H9 (cell line): ENCODE data around the gene CSNK1A1. TPM values are rescaled to one million over a fixed set of nuclear protein-coding genes. Genes with fewer than 3 reads are reported as not detected.

Experiments used
- DNase-seq: peaks from one replicate; pipeline ENCODE4 v3.0.0-alpha.2; 2017
- H2AFZ ChIP-seq: one replicate; pipeline ENCODE4 v1.6.1; 2013; ENCODE audit warnings: mild to moderate bottlenecking, low read length, control low read depth, moderate library complexity
- H2AK5ac ChIP-seq: 2 replicates; pipeline ENCODE4 v1.6.1; 2013; ENCODE audit warnings: low read length, control low read depth, mixed read lengths; ENCODE audit not compliant: insufficient read length
- H2BK120ac ChIP-seq: one replicate; pipeline ENCODE4 v1.6.1; 2013; ENCODE audit warnings: low read depth, mild to moderate bottlenecking, low read length, control low read depth, inconsistent platforms; ENCODE audit not compliant: poor library complexity, severe bottlenecking
- H2BK12ac ChIP-seq: 2 replicates; pipeline ENCODE4 v1.6.1; 2013; ENCODE audit warnings: low read length, control low read depth, mixed read lengths, low read depth; ENCODE audit not compliant: insufficient read length
- H2BK15ac ChIP-seq: 2 replicates; pipeline ENCODE4 v1.6.1; 2013; ENCODE audit warnings: low read depth, low read length, control low read depth
- H2BK20ac ChIP-seq: one replicate; pipeline ENCODE4 v1.6.1; 2013; ENCODE audit warnings: low read depth, mild to moderate bottlenecking, low read length, control low read depth, inconsistent platforms; ENCODE audit not compliant: poor library complexity, severe bottlenecking
- H2BK5ac ChIP-seq: 2 replicates; pipeline ENCODE4 v1.6.1; 2013; ENCODE audit warnings: low read length, control low read depth, mixed read lengths; ENCODE audit not compliant: insufficient read length
- H3K14ac ChIP-seq: 2 replicates; pipeline ENCODE4 v1.6.1; 2013; ENCODE audit warnings: low read length, control low read depth; ENCODE audit not compliant: insufficient read depth
- H3K18ac ChIP-seq: 2 replicates; pipeline ENCODE4 v1.6.1; 2013; ENCODE audit warnings: low read depth, mild to moderate bottlenecking, mixed read lengths, low read length, control low read depth; ENCODE audit not compliant: insufficient read length
- H3K23ac ChIP-seq: 2 replicates; pipeline ENCODE4 v1.6.1; 2013; ENCODE audit warnings: low read length, control low read depth, mixed read lengths, low read depth; ENCODE audit not compliant: insufficient read length
- H3K23me2 ChIP-seq: 2 replicates; pipeline ENCODE4 v1.6.1; 2013; ENCODE audit warnings: low read depth, mild to moderate bottlenecking, mixed read lengths, low read length, control low read depth; ENCODE audit not compliant: insufficient read length, poor library complexity, severe bottlenecking
- H3K27ac ChIP-seq: 2 replicates; pipeline ENCODE4 v1.5.1; 2013; ENCODE audit warnings: low read length, control low read depth, mixed read lengths, low read depth; ENCODE audit not compliant: insufficient read length
- H3K27me3 ChIP-seq: 2 replicates; pipeline ENCODE4 v1.6.1; 2013; ENCODE audit warnings: low read length, control low read depth, inconsistent platforms; ENCODE audit not compliant: insufficient read depth
- H3K4ac ChIP-seq: 2 replicates; pipeline ENCODE4 v1.6.1; 2013; ENCODE audit warnings: low read depth, mild to moderate bottlenecking, control low read depth, inconsistent platforms, low read length, moderate library complexity
- H3K4me1 ChIP-seq: 2 replicates; pipeline ENCODE4 v1.6.1; 2013; ENCODE audit warnings: low read length, control low read depth, inconsistent platforms; ENCODE audit not compliant: insufficient read depth
- H3K4me2 ChIP-seq: 2 replicates; pipeline ENCODE4 v1.6.1; 2013; ENCODE audit warnings: low read length, control low read depth, mixed read lengths; ENCODE audit not compliant: insufficient read length, insufficient read depth
- H3K56ac ChIP-seq: 2 replicates; pipeline ENCODE4 v1.6.1; 2013; ENCODE audit warnings: low read depth, mild to moderate bottlenecking, mixed read lengths, low read length, control low read depth; ENCODE audit not compliant: insufficient read length
- H3K79me1 ChIP-seq: 2 replicates; pipeline ENCODE4 v1.6.1; 2013; ENCODE audit warnings: low read depth, mild to moderate bottlenecking, moderate library complexity, low read length, control low read depth, inconsistent platforms; ENCODE audit not compliant: insufficient read depth, poor library complexity, severe bottlenecking
- H3K79me2 ChIP-seq: 2 replicates; pipeline ENCODE4 v1.6.1; 2013; ENCODE audit warnings: low read length, control low read depth, inconsistent platforms; ENCODE audit not compliant: insufficient read depth
- H3K9ac ChIP-seq: 2 replicates; pipeline ENCODE4 v1.6.1; 2013; ENCODE audit warnings: low read length, control low read depth, mixed read lengths; ENCODE audit not compliant: insufficient read length; ENCODE audit errors: extremely low read depth
- H3K9me3 ChIP-seq: one replicate; pipeline ENCODE4 v1.6.1; 2013; ENCODE audit warnings: low read depth, low read length, inconsistent platforms; ENCODE audit not compliant: control insufficient read depth
- H3T11ph ChIP-seq: one replicate; pipeline ENCODE4 v1.6.1; 2013; ENCODE audit warnings: mild to moderate bottlenecking, low read length, control low read depth, inconsistent platforms
- H4K20me1 ChIP-seq: one replicate; pipeline ENCODE4 v1.6.1; 2013; ENCODE audit not compliant: control insufficient read depth, insufficient read length, insufficient read depth
- H4K5ac ChIP-seq: 2 replicates; pipeline ENCODE4 v1.6.1; 2013; ENCODE audit warnings: low read depth, mild to moderate bottlenecking, mixed read lengths, low read length, control low read depth; ENCODE audit not compliant: insufficient read length
- H4K8ac ChIP-seq: replicated peaks from 2 replicates; pipeline ENCODE4 v1.6.1; 2013; ENCODE audit warnings: low read length, control low read depth, mixed read lengths, low read depth; ENCODE audit not compliant: insufficient read length
- H4K91ac ChIP-seq: 2 replicates; pipeline ENCODE4 v1.6.1; 2013; ENCODE audit warnings: low read depth, mild to moderate bottlenecking, moderate library complexity, mixed read lengths, low read length, control low read depth; ENCODE audit not compliant: insufficient read length
- H3K27ac Mint-ChIP-seq, 3 experiments: 2 replicates in 2 of 3; 3 replicates in 1 of 3; pipeline ENCODE4 v1.8.0; 2020 to 2021; ENCODE audit warnings: mixed read lengths in 3 of 3, mild to moderate bottlenecking in 1 of 3, moderate library complexity in 1 of 3
- H3K27me3 Mint-ChIP-seq: 2 replicates; pipeline ENCODE4 v1.8.0; 2021; ENCODE audit warnings: low read depth, mild to moderate bottlenecking, moderate library complexity, mixed read lengths
- H3K36me3 Mint-ChIP-seq, 3 experiments: 2 replicates in 2 of 3; 3 replicates in 1 of 3; pipeline ENCODE4 v1.8.0; 2020 to 2021; ENCODE audit warnings: low read depth in 3 of 3, mixed read lengths in 3 of 3; ENCODE audit not compliant: insufficient read depth in 1 of 3
- H3K4me1 Mint-ChIP-seq, 2 experiments: 2 replicates each; pipeline ENCODE4 v1.8.0; 2020; ENCODE audit warnings: mixed read lengths in 2 of 2
- H3K4me3 Mint-ChIP-seq, 2 experiments: 2 replicates in 1 of 2; 3 replicates in 1 of 2; pipeline ENCODE4 v1.8.0; 2020 to 2021; ENCODE audit warnings: mild to moderate bottlenecking in 2 of 2, mixed read lengths in 2 of 2, moderate library complexity in 1 of 2
- H3K9me3 Mint-ChIP-seq, 2 experiments: 2 replicates in 1 of 2; 3 replicates in 1 of 2; pipeline ENCODE4 v1.8.0; 2020; ENCODE audit warnings: mild to moderate bottlenecking in 2 of 2, mixed read lengths in 2 of 2, moderate library complexity in 1 of 2
- WGBS: extraction: QIAGEN DNeasy Blood & Tissue Kit; methylation state at CpG from one replicate; pipeline ENCODE4 v1.1.7; 2013; ENCODE audit warnings: missing lambda C conversion rate, low lambda C conversion rate, mixed read lengths; ENCODE audit not compliant: insufficient read length; ENCODE audit errors: extremely low coverage; 5-methylcytosine and 5-hydroxymethylcytosine counted together
- total RNA-seq: library from RNA; stranded (reverse); gene quantifications from 2 replicates; pipeline ENCODE4 v1.2.1, GENCODE V29; 2021
- TF ChIP-seq, protein P1 (sequence below): fragments of 200-600 bp; sonication (generic); conservative IDR thresholded peaks from 3 replicates; pipeline ENCODE4 v1.8.0; 2021; ENCODE audit warnings: antibody characterized with exemption, mild to moderate bottlenecking

The CSNK1A1 gene
- total RNA-seq, 1 experiment from 2014 or later = 310 TPM

- Histone ChIP-seq H3K4ac (no peak overlapping the region), H3K27ac (no peak overlapping the region), H2BK5ac (no peak overlapping the region), H2BK120ac (no peak overlapping the region), H3K23me2 (no peaks in the 10 kb centered on the region), H3K9me3 (no peaks in the 10 kb centered on the region), H3K4me1 (peaks cover 6% of the 10 kb centered on the region), H2AFZ (no peak overlapping the region), H2BK15ac (no peak overlapping the region), H3K27me3 (no peaks in the 10 kb centered on the region), H2AK5ac (no peak overlapping the region), H2BK20ac (no peak overlapping the region), H4K8ac (no peak overlapping the region), H3K79me1 (no peaks in the 10 kb centered on the region), H4K91ac (no peak overlapping the region), H3K4me2 (no peak overlapping the region), H4K5ac (no peak overlapping the region), H3T11ph (no peak overlapping the region), H3K18ac (no peak overlapping the region), H3K23ac (no peak overlapping the region), H3K56ac (no peak overlapping the region), H3K9ac (no peak overlapping the region), H2BK12ac (no peak overlapping the region), H3K14ac (no peak overlapping the region), H3K79me2 (no peaks in the 10 kb centered on the region), H4K20me1 (no peaks in the 10 kb centered on the region)
- no CpG with 5 or more reads among the region's 2 CpGs for WGBS
- no peak overlapping the region for H3K27ac Mint-ChIP-seq
- no peaks in the 10 kb centered on the region for H3K27me3 Mint-ChIP-seq
- H3K9me3 Mint-ChIP-seq = no peaks in the 10 kb centered on the region
- H3K4me1 Mint-ChIP-seq = peaks cover 20 to 28% of the 10 kb centered on the region in 2 experiments
- no peak overlapping the region; a peak in 1 of 5 replicates for H3K4me3 Mint-ChIP-seq
- TF ChIP-seq, protein P1, sequence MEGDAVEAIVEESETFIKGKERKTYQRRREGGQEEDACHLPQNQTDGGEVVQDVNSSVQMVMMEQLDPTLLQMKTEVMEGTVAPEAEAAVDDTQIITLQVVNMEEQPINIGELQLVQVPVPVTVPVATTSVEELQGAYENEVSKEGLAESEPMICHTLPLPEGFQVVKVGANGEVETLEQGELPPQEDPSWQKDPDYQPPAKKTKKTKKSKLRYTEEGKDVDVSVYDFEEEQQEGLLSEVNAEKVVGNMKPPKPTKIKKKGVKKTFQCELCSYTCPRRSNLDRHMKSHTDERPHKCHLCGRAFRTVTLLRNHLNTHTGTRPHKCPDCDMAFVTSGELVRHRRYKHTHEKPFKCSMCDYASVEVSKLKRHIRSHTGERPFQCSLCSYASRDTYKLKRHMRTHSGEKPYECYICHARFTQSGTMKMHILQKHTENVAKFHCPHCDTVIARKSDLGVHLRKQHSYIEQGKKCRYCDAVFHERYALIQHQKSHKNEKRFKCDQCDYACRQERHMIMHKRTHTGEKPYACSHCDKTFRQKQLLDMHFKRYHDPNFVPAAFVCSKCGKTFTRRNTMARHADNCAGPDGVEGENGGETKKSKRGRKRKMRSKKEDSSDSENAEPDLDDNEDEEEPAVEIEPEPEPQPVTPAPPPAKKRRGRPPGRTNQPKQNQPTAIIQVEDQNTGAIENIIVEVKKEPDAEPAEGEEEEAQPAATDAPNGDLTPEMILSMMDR = no peak
- no peak for DNase-seq
- no peaks in the 10 kb centered on the region for H3K36me3 Mint-ChIP-seq
Observed at GRCh38 chr5:149559706-149560105, 8.5 kb upstream of the CSNK1A1 start.
